HG03575 (cell line): ENCODE measurements around the gene CLCNKB.

Experiments
- ATAC-seq: cut with Tn5 transposase; IDR thresholded peaks from one replicate; pipeline ENCODE4 v1.9.1; 2021; ENCODE audit not compliant: unreplicated experiment, insufficient number of reproducible peaks, low FRiP score; ENCODE audit errors: extremely low read depth

CLCNKB gene

DNA sequence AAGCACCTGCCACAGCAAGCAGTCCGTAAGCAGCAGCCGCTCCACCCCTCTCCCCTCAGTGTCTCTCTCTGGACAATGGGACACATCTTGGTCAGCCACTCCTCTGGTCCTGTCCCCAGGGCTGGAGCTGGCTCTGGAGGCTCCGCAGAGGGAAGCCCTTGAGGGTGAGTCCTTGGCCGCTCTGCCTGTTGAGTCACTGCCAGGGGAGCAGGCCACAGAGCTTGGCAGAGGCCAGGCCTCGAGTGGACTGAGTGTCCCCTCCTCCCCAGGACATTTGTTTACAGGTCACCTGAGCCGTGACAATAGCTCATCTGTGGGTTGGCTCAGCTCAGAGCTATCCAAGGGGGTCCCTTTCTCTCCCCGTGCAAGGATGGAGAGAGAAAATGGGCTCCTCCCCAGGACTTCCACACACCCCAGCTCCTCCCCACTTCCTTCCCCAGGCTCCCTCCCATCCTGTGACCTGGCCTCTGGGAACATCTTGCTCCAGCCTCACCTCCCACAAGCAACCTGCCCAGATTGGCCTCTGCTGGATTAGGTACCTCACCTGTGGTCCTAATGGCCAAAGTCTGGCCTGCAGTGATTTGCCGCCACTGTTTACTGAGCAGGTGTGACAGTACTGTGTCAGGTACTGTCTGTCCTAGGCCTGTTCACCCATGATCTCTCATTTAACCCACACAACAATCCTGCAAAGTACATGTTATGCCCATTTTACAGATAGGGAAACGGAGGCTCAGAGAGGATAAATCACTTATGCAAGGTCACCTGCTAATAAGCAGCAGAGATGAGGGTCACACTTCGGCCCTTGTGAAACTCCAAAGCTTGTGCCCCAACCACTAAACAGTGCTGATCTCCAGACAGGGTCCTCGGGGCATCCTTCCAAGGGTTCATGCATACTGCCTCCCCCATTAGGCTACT lies 25.0 kb downstream of the CLCNKB start:
- no peak for ATAC-seq

DNA sequence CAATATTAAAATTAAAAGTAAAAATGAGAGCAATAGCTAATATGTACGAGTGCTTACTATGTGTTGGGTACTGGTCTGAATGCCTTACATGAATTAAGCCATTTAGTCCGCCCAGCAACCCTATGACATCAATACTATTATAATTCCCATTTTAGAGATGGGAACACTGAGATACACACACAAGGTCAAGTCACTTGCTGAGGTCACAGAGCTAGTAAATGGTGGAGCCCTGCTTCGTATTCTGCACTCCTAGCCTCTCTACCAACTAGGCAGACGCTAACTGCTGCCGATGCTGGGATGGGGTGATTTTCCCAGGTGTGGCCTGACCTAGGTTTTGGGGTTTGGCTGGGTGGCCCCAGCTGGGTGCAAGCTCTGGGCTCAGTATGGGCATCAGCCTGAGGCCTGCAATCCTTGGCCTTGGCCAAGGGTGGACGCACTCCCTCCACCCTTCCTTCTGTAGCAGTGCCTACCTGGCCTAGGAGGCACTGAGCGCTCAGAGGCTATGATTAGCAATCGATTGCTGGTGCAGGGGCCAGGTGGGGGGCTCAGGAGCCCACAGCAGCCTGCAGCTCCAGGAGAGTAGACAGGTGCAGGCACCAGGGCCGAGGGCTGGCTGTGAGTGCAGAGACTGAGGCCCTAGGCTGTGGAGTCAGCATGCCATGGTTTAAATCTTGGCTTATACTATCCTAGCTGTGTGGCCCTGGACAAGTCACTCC lies 27.2 kb downstream of the CLCNKB start:
- ATAC-seq = no peak

DNA sequence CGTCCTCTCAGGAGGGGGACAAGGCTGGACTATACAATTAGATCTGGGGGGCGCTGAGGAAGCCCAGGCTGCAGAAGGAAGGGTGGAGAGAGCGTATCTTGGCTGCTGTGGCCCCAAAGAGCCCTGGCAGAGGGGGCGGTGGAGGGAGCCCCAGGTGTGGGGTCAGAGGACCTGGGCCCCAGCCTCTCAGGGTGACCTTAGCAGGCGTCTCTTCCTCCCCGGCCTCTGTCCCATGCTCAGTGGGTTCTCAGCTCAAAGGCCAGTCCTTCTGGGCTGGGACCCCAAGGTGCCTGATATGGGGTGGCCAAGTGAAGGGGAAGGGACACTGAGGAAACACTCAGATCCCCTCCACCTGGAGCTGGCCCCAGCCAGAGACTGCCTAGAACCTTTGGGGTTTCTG lies 28.0 kb downstream of the CLCNKB start:
- no peak for ATAC-seq

DNA sequence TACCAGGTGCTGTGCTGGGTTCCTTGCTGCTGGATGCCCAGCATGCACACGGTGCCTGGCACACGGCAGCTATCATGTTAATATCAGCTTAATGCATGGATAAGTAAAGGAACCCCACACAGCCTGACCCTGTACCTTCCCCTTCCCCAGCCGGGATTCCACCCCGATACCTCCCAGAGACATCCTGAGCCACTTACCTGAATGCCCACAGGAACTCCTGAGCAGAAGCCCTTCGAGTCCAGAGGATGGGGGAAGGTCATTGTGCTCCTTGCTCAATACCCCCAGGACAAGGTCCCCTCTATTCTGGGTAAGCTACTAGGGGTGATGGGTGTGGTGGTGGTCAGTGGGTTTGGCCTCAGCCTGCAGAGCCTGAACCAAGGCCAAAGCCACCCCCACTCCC lies 28.5 kb downstream of the CLCNKB start:
- no peak for ATAC-seq

DNA sequence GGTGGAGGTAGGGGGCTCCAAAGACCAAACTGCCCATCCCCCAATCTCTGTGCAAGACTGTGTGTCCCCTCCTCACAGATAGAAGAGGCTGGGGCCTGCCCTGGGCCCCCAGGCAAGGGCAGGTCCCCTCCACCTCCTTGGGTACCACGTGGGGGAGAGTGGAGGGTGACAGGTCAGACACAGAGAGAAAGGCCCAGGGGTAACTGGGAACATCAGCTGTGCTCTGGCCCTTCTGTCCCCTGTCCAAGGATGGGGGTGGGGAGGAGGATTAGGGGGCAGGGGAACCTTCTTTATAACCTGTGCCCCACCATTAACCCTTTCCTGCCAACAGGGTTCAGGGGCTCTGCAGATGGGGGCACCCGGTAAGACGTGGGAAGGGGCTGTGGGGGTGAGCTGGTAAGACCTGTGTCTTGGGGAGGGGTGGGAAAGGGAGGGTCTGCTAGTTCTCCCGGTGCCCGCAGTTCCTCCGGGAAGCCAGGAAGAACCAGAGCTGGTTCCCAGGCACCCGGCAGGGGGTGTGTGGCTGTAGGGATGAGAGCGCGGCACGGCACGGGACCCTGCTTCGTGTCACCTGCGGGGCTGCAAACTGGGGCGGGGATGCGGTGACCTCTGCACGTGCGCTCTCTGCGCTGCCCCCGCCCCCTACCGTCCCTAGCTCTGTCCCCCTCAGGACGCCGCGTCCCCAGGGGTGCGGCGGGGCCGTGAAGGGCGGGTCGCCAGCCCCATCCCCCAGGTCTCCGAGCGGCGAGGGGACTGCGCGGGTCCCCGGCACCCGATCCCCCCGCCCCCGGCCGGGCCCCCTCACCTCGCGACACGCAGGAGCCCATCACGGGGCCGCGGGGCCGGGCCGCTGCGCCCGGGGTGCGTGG lies 29.3 kb downstream of the CLCNKB start:
- ATAC-seq = no peak

DNA sequence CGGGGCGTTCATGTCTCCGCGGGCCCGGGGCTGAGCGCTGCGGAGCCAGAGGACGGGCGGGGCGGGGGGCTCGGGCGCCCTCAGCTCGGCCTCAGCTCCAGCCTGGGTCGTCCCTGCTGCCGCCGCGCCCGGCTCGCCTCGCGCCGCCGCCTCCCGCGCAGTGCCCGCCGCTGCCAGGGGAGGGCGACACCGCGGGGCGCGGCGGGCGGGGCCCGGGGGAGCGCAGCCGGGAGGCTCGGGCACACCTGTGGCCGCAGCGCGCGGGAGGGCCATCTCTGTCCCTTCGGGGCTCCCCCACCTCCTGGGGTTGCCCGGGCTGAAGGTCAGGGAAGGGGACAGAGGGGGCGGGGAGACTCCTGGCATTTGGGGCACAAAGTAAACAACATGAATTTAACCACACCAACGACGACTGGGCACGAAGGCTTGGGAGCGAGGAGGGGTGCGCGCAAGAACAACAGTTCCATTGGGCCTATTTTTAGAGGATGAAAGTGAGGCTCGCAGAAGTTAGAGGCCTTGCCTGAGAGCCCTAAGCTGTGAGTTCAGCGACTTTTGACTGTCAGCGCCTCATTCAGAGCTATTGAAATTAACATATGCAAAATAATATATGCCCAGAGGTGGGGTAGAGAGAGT lies 30.0 kb downstream of the CLCNKB start, which contains the start of gene FAM131C:
Gene FAM131C, minus strand, starts transcription at position 162 of the 630 bp plus-strand sequence. CDS start 209 bp downstream, outside the sequence.
- no peak for ATAC-seq

DNA sequence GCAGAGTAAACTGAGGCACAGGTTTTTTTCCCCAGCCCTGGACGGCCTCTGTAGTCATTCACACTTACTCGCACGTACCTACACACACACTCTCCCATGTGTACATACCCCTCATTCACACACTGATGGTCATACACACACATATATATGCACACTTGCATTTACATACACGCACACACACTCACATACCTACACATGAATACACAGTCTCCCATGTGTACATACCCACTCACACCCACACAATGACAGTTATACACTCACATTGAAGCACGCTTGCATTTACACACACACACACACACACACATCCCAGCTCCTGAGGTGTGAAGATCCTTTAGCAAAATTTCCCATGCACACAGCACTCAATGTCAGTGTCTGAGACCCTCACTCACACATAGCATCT lies 30.6 kb downstream of the CLCNKB start:
- no peak for ATAC-seq

DNA sequence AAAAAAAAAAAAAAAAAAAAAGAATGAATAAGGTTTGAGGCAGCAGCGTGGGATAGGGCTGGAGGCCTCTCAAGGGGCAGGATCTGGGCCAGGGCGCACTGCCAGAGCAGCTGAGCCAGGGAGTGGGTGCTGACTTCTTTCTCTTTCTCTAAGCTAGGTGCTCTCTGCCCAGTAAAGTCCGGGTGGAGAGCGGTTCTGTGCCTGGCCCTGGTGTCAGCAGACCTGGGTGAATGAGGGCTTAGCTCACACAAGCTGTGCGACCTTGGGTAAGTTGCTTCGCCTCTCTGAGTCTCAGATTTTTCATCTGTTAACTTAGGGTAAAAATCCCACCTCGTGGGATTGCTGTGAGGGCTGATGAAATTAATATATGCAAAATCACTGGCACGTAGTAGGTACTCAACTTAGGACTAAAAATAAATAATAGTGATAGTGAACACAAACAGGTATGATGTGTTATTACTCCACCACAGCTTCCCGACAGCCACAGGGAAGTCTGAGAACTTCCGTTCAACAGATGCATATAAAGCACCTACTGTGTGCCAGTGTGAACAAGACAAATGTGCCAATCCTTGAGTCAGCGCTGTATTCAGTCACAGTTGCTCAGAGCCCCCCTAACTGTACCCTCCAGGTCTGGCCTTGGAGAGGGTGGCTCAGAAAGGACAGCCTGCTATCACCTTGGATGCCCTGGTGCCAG lies 31.9 kb downstream of the CLCNKB start:
- no peak for ATAC-seq

DNA sequence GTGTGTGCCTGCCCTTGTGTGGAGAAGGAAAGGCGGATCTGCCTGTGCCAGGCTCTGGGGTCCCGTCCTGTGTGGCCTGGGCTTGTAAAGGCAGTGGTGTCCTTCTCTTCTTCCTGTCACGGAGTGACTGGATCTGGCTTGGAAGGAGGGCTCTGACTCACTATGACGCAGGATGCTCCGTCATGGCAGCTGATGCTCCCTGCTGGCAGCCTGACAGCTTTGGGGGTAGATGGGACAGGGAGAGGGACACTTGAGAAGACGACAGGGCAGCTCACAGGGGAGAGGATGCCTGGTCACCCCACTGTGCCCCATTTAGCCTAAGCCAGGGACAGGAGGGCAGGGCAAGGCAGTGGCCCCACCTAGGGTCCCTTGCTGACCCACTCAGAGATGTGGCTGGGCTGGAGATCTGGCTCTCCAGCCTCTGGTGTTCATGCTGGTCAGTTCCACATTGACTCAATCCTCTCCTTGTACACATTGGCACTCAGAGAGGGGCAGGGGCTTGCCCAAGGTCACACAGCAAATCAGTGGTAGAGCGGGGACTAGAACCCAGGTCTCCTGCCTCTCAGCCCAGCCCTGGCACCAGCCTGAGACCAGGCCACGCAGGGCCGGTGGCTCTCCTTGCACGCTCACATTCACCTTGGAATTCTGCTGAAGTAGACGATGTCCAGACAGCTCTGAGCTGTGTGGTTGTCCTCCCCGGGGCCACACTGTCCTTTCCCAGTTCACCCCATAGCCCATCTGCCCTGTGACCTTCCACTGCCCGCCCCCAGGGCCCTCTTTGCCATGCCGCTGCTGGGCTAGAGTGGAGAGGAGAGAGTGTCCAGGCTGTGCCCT lies 32.7 kb downstream of the CLCNKB start:
- ATAC-seq = no peak

DNA sequence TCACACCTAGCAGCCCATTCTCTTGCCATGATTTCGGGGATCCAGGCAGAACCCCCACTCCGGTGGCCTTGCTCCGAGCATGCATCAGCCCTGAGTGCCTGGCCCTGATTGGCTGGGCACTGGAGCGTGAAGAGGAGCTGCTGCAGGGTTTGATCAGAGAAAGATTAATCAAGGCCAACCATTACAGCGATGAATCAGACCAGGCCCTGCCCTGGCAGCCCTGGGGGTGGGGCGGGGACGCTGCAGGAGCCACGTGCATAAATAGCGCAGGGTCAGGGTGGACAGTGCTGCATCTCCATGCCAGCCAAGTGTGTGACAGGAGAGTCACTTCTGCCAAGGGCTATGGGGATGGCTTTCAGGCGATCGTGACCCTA lies 33.3 kb downstream of the CLCNKB start:
- ATAC-seq = no peak

DNA sequence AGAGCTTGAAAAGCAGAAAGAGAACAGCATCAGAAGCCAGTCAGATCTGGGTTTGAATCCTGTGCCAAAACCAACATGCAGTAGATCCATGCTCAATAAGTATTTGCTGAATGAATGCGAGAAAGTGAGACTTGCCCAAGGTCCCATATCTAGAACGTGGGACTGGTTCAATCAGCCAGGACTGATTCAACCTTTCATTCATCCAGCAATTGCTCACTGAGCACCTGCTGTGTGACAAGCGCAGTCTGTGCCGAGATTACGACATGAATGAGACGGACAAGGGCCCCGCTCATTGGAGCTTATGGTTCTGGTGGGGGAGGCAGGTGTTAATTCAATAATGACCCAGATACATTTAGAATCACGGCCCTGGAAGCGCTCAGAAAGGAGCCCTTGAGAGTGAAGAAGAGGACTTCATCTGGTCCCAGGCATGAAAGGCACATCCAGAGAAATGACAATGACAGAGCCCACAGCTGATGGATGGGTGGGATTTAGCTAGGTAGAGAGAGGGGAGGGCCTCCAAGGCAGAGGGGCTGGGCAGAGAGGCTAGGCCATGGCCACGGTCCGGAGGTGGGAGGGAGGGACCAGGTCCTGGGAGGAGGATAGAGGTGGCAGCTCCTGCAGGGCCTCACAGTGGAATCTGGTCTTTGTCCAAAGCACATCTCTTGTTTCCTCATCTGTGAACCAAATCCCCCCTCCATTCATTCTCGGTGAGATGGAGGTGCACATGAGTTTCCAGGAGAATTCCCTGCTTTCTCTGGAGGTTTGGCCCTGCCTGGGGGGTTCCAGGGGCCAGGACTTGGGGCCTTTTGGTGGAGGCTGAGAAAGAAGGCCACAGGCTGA lies 34.0 kb downstream of the CLCNKB start:
- no peak for ATAC-seq

DNA sequence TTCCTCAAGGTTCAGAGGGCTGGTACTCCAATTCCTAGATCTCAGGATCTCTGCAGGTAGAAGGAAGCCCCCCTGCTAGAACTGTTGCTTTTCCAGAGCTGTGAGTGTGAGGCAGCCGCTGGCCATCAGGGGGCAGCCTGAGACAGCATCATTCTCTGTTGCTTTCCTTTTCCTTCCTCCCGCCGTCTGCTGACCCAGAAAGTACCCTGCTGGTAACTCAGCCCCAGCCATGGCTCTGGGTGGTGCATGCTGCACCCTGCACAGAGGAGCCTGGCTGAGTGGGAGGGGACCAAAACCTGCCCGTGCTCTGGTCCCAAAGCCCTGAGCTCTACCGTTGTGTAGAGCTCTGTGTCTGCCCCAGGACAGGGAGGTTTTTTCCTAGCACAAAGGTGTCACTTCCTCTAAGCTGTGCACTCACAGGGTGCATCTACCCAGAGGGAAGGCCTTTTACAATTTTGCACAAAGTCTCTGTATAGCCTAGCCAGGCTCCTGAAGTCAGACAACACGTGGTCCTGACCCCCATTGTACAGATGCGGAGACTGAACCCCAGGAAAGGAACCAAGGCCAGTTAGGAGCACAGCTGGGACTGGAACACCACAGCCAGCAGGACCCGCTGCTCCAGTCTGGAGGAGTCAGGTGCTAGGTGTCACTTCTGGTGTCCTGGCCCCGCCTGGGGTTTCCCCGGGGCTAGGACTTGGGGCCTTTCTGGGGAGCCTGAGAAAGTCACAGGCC lies 35.5 kb downstream of the CLCNKB start:
- ATAC-seq = no peak

DNA sequence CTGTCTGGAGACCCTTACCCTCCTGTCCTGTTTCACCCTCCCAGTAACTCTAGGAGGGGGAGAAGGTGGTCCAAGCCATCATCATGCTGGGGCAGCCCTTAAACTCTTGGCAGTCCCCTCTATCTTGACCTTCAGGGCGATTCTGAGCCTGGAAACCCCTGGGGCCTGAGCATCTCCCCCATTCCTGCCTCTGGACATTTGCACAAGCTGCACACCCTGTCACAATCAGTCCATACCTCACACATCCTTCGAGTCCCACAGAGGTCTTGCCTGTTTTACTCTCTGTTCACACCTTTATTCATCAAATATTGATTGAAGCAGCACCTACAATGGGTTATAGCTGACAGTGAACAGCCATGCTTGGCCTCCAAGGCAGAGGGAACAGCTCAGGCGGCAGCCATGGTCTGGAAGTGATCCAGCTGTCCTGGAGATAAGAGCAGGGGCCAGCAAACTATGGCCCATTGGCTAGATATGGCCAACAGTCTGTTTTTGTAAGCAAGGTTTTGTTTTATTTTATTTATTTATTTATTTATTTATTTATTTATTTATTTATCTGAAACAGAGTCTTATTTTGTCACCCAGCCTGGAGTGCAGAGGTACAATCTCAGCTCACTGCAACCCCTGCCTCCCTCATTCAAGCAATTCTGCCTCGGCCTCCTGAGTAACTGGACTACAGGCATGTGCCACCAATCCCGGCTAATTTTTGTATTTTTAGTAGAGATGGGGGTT lies 37.0 kb downstream of the CLCNKB start:
- no peak for ATAC-seq

DNA sequence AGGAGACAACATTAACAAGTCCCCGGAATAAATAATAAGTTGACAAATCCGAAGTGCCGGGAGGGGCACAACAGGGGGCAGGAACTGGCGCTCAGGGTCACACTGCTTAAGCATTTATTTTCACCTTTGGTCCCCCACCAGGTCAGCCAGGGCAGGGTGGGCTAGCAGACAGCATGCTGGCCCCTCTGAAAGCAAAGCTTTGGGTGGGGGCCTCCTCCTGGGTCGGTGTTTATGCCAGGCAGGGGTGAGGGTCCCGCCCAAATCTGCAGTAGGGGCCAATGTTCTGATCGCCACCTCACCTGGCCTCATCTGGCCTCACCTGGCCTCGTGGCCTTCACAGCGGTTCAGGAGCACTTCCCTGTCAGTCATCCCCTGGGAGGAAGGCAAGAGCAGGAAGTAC lies 38.1 kb downstream of the CLCNKB start:
- ATAC-seq = no peak

DNA sequence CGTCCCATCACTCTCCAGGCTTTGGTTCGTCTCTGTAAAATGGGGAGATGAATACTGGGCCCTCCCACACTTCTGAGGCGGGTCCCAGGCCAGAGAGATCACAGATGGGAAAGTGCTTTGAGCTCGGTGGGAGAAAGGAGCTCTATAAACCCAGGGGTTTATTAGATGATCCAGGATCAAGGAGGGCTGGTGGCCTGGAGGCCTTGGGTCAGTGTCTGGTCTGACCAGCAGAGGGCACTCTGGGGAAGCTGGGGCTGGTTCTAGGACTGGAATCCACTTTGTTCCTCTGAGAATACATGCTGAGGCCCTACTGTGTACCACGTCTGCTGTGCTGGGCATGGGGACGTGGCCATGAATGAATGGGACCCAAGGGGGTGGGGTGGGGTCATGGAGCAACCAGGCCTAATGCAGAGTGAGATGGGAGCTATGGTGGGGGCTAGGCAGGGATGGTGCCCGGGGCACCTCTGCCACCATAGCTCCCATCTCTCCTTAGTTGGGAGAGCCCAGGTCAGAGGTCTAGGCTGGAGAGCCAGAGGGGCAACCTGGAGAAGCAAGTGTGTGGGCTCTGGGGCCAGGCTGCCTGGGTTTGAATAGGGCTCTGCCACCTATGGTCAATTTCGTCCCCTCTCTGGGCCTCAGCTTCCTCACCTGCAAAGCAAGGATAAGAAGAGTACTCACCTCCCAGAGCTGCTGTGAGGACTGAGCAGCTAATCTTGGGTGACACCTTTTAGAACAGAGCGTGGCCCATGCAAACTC lies 38.9 kb downstream of the CLCNKB start:
- no peak for ATAC-seq
